Measurements from ENCODE around the gene EIF4E. TPM values are rescaled to one million over a fixed set of nuclear protein-coding genes. Genes with fewer than 3 reads are reported as not detected.

EIF4E gene
- total RNA-seq, 2 donors from 2014 or later, result 57.2 to 62.8 TPM

GRCh38 chr4:98966926-98967325, 38.0 kb upstream of the EIF4E start:
- Histone ChIP-seq H3K27me3 (no peaks in the 10 kb centered on the region), H3K4me1 (no peaks in the 10 kb centered on the region), H3K4me3 (no peak overlapping the region), H3K27ac (no peak overlapping the region), H3K9me3 (no peaks in the 10 kb centered on the region), H3K36me3 (no peaks in the 10 kb centered on the region)
- DNase-seq (ENCODE audit: low spot score), result no peak
- no peak for TF ChIP-seq CTCF (IDR thresholded peaks at IDR 0.05)

- DNase-seq (ENCODE audit: low spot score), result no peak
- Histone ChIP-seq H3K4me3 (no peak overlapping the region), H3K9me3 (no peaks in the 10 kb centered on the region), H3K27ac (no peak overlapping the region), H3K36me3 (no peaks in the 10 kb centered on the region), H3K27me3 (no peaks in the 10 kb centered on the region), H3K4me1 (no peaks in the 10 kb centered on the region)
- TF ChIP-seq CTCF (IDR thresholded peaks at IDR 0.05), result no peak
Observed at GRCh38 chr4:98963538-98964433, 34.9 kb upstream of the EIF4E start.

DNA sequence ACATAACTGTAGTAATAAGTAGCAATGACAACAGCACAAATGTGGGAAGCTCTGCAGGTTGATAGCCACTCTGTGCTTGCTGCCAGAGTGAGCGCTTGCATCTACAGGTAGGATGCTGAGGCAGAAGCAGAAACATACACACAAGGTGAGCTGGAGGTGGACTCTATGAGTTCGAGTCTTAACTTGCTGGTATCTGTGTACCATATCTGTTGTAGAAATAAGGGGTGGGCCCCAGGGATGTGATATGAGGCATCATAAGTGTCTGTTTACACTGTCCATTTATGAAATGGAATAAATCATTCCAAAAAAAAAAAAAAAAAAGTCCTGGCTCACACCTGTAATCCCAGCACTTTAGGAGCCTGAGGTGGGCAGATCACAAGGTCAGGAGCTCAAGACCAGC, 32.8 kb upstream of the EIF4E start:
- H3K27me3 ChIP-seq, result no peaks in the 10 kb centered on the region
- no peak for DNase-seq (ENCODE audit: low spot score)
- H3K4me3 ChIP-seq, result no peak overlapping the region
- no peak overlapping the region for H3K27ac ChIP-seq
- no peaks in the 10 kb centered on the region for H3K4me1 ChIP-seq
- no peak for TF ChIP-seq CTCF (IDR thresholded peaks at IDR 0.05)
- no peaks in the 10 kb centered on the region for H3K36me3 ChIP-seq
- H3K9me3 ChIP-seq, result no peaks in the 10 kb centered on the region

- Histone ChIP-seq H3K36me3 (no peaks in the 10 kb centered on the region), H3K27ac (no peak overlapping the region), H3K4me1 (no peaks in the 10 kb centered on the region), H3K4me3 (no peak overlapping the region), H3K9me3 (no peaks in the 10 kb centered on the region), H3K27me3 (no peaks in the 10 kb centered on the region)
- no peak for TF ChIP-seq CTCF (IDR thresholded peaks at IDR 0.05)
- no peak for DNase-seq (ENCODE audit: low spot score)
Observed at GRCh38 chr4:98959411-98959810, 30.5 kb upstream of the EIF4E start.

DNA sequence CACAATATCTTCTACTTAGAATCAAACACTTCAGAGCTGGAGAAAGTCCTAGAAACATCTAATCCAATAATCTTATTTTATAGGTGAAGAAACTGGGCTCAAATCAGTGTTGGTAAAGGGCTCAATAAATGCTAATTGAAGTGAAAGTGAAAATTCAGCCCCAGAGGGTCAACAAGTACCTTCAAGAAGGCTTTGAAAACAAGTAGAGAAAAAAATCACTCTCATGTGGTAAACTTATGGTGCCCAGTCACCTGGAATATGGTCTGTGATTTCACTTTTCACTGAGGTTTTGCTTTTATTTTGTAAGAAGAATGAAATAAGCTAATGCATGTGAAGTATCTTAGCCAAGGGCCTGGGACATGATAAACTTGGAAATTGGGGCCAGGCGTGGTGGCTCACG, 29.1 kb upstream of the EIF4E start:
- H3K27me3 ChIP-seq, result no peaks in the 10 kb centered on the region
- H3K36me3 ChIP-seq, result no peaks in the 10 kb centered on the region
- no peaks in the 10 kb centered on the region for H3K9me3 ChIP-seq

More for the DNA sequence above, 29.1 kb upstream of the EIF4E start:
- DNase-seq (ENCODE audit: low spot score), result no peak
- Histone ChIP-seq H3K4me1 (no peaks in the 10 kb centered on the region), H3K4me3 (no peak overlapping the region), H3K27ac (no peak overlapping the region)
- no peak for TF ChIP-seq CTCF (IDR thresholded peaks at IDR 0.05)

Measured in right atrium auricular region (tissue), 2 donors.